ENCODE data around the gene FYN. TPM values are rescaled to one million over a fixed set of nuclear protein-coding genes. Genes with fewer than 3 reads are reported as not detected.

FYN gene
- total and polyA plus RNA-seq, 10 of the 15 experiments (the other 5 are each of a cell fraction or from before 2014, with no cell fraction given) = 51.4 to 247 (median 138) TPM

GRCh38 chr6:111813677-111814310, 59.5 kb downstream of the FYN start:
- peaks cover 13% of the 10 kb centered on the region for H3K79me2 ChIP-seq (ENCODE audit: control insufficient read depth, insufficient read depth, low read length)
- ATAC-seq (no peak), DNase-seq (ENCODE audit: low read depth, low spot score) (no peak), FAIRE-seq (no peak)
- no peak overlapping the region for H3K4me2 ChIP-seq (ENCODE audit: control insufficient read depth, insufficient read depth)
- WGBS (ENCODE audit: insufficient coverage, insufficient replicate concordance, low lambda C conversion rate, missing lambda C conversion rate) = 54% methylated on average over 8 of the region's 8 CpGs
- H3K27ac ChIP-seq (ENCODE audit: control insufficient read depth, insufficient read depth) = no peak overlapping the region
- peaks cover 2 to 8% of the 10 kb centered on the region in 2 experiments; a peak in 3 of 4 replicates for H3K36me3 ChIP-seq (ENCODE audit: control insufficient read depth in 2 of 2, insufficient read depth in 2 of 2, low read length in 1 of 2)
- H3K4me1 ChIP-seq (ENCODE audit: control insufficient read depth, insufficient read depth, low read length) = peaks cover 2% of the 10 kb centered on the region
- H3K9me3 ChIP-seq (replicated peaks; ENCODE audit: control insufficient read depth, insufficient read depth, low read length) = no peaks in the 10 kb centered on the region
- H3K9ac ChIP-seq (ENCODE audit: control insufficient read depth, insufficient read depth, low read length) = no peak overlapping the region
- no peaks in the 10 kb centered on the region for H3K27me3 ChIP-seq (replicated peaks in 1 of 2; ENCODE audit: control insufficient read depth in 2 of 2, insufficient read depth in 2 of 2, low read length in 1 of 2)
- SMC1A ChIA-PET (ENCODE audit: uncharacterized antibody, unreplicated experiment) = interaction anchor here (1.1 to 3.1 kb wide), 6 partner anchors 8 to 179 kb away, joined by 3 to 24 read pairs (median 3); no protein-coding TSS in a partner anchor
- intact Hi-C loops (cut with micrococcal nuclease; ENCODE audit: unreplicated experiment) = no loop called here
- no peak overlapping the region for H2AFZ ChIP-seq (ENCODE audit: control insufficient read depth, low read depth, low read length)
- RAD21 ChIA-PET (ENCODE audit: unreplicated experiment) = interaction anchor here (1.1 kb wide), 1 partner anchor 25 kb away, joined by 3 read pairs; no protein-coding TSS in a partner anchor
- TF ChIP-seq CBFB (IDR thresholded peaks at IDR 0.05; ENCODE audit: low read depth) (no peak), CTCF (IDR thresholded peaks at IDR 0.05 in 2 of 3, conservative IDR thresholded peaks at IDR 0.05 in 1 of 3; ENCODE audit: control insufficient read depth in 2 of 3, extremely low read depth in 1 of 3, insufficient read depth in 1 of 3, low read depth in 3 of 3, low read length in 3 of 3) (no peak), EED (IDR thresholded peaks at IDR 0.05; ENCODE audit: low read depth) (no peak), IRF4 (IDR thresholded peaks at IDR 0.05; ENCODE audit: low read depth, low read length) (no peak), STAT3 (IDR thresholded peaks at IDR 0.05; ENCODE audit: low read depth, low read length) (no peak), ZNF592 (IDR thresholded peaks at IDR 0.05) (no peak), BCL3 (IDR thresholded peaks at IDR 0.05; ENCODE audit: borderline replicate concordance, insufficient read depth, low read depth, low read length, poor library complexity, severe bottlenecking) (no peak)
- POLR2A ChIA-PET = interaction anchor here (1.1 kb wide), 1 partner anchor 13 kb away, joined by 3 read pairs; no protein-coding TSS in a partner anchor
- H3K4me3 ChIP-seq = no peak overlapping the region
- CTCF ChIA-PET = interaction anchor here (0.8 to 2.5 kb wide), 2 partner anchors 10 to 12 kb away, joined by 3 to 9 read pairs; no protein-coding TSS in a partner anchor
- in situ Hi-C loops (cut with MboI) = no loop called here
- no TSS peak for BruUV-seq (replicated peaks)
- H4K20me1 ChIP-seq (ENCODE audit: control insufficient read depth, insufficient read depth) = no peaks in the 10 kb centered on the region; the same call in 1 of the 2 replicates
